NCI-H2107 treated with DMSO at 0.1 percent for 48 hours (cell line): Measurements from ENCODE around the gene PRKCE.

Experiments
- DNase-seq: peaks from one replicate; lab custom pipeline; 2025; ENCODE audit not compliant: unreplicated experiment; lab: John Stamatoyannopoulos, UW

The PRKCE gene

DNA sequence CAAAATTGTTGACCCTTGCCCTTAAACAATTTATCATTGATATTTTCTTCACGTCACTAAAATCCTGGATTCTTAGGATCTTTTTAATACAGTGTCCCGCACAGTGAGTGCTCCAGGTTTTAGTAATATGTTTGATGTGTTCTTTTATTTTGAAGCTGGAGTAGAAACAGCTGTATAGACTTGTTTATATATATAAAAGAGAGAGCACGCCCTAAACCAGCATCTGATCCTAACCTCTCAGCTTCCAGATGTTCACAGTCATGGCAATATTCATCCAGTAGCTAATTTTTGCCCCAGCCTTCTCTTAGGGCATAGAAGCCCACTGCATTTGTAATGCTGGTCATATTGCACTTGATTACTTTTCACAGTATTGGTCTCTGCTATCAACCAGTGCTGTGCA is 475.7 kb downstream of the PRKCE start:
- DNase-seq, result no peak

DNA sequence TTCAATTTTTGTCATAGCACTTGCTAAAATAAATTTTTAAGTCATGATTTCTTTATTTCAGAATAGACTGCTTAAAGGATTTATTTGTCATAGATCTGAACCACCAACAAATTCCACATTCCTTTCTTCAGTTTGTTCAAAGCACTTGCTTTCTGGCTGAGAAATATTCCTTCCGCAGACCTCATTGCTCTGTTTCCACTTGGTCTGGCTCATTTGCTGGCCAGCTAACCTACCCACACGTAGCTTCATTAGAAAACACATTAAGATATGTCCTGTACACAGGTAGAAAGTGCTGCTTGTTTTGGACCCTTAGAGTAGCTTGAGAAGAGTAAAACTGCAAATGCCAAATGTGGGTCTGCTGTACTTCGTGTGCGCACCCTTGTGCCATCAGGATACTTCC is 479.0 kb downstream of the PRKCE start:
- no peak for DNase-seq

DNA sequence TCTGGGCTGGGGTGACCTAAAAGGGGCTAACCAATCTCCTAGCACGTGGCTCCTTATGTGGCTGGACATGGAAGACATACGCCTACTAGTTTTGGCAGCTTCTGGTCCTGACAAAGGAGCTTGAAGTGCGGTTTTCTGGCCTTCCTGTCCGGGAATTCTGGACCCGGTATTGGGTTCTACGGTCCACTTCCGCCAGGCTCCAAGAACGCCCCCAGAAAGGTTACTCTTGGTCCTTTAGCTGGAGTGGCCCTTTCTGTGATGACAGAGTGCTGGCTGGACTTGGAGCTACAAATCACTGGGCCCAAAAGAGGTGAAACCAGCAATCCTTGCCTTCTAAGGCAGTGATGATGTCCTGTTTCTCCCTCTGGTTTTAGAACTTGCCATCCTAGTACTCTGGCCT is 481.5 kb downstream of the PRKCE start:
- DNase-seq, result no peak

DNA sequence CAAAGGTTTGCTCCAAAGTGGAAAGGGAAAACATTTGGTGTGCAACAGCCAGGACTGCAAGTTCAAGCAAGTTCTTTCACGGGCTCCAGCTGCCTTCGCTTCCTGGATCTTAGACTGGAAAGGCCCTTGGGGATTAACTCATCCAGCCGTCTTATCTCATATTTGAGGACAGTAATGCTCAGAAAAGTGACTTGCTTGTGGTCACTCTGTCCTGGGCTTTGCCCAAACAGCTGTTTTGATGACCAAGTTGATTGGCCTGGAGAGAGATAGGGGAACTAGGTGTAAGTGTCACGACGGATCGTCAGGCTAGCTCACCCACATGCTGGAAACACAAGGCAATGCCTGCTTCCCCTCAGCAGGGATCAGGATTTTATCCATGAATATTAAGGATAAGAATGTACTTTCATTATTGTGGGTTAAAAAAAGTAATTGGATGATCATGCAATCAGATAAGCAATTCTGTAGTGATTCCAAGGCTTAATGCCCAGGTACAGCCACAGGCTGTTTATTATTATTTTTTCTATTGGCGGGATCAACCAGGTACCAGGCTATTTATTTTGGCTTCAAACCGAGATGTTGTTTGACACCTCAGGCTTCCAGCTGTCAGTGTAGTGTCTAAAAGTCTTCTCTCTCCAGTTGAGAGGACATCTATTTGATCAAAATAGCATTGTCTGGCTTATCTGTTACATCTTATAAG is 483.2 kb downstream of the PRKCE start:
- no peak for DNase-seq

DNA sequence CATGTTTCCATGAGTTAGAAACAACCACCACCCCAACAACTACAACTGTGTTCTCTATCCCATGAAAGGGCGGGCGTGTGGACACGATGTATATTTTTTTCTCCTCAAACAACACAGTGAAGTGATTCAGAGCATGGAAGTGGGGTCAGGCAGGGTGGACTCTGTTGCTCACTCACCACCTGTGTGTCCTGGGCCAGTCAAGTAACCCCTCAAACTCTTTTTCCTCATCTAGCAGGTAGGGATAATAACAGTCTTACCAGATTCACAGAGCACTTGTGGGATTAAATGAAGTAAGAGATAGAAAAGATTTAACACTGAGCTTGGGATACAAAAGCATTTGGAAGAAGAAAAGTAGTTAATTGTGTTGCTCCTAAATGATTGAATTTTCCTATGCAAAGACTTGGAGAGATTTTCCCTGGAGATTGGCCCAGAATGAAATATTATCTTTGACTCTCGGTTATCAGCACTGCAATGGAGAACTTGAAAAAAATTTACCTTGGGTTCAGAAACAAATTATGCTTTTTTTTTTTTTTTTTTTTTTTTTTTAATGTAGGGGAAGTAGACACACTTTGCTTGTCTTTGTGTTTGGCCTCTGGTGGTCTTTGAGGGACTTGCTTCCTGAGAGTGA is 483.9 kb downstream of the PRKCE start:
- no peak for DNase-seq

GRCh38 chr2:46135958-46136357 is 484.5 kb downstream of the PRKCE start:
- DNase-seq, result no peak

- no peak for DNase-seq
Measured at GRCh38 chr2:46136481-46136880, 485.0 kb downstream of the PRKCE start.

- no peak for DNase-seq
Measured at GRCh38 chr2:46136953-46137352, 485.5 kb downstream of the PRKCE start.

DNA sequence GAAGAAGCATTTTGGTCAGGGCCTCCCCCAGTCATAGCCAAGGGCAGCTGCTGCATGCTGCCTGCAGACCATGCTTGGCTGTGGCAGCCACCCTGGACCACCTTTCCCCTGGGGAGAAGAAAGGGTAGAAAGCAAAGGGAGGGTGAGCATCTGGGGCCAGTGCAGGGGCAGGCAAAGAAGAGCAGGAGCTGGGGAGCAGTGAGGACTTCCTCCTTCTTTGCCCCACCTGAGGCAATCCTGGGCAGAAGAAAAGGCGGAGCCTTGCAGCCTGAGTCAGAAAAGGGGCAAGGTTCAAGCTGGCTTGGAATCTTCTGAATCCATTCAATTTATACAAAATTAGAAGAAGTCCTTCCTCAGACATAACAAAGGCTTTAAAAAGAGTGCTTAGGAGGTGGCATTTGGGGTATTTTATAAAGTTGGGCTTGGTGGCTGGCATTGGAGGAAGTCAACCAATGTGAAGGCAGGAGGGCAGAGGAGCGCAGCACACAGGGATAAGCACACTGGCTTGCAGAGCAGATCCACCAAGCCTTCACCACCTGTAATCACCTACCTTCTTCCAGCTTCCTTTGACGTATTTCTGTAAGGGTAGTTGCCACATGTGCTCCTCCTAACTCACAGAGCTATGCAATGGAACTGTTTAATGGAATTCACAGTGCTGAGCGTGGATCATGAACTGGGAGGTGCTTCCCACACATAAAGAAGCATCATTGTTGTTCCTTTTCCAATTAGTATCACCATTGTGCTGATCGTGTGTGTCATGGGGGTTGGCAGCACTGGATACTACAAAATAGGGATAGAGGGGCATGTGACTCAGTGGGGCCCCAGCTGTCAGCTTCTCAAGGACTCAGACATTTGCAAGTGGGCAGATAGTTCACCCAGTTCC is 491.3 kb downstream of the PRKCE start:
- DNase-seq, result no peak

DNA sequence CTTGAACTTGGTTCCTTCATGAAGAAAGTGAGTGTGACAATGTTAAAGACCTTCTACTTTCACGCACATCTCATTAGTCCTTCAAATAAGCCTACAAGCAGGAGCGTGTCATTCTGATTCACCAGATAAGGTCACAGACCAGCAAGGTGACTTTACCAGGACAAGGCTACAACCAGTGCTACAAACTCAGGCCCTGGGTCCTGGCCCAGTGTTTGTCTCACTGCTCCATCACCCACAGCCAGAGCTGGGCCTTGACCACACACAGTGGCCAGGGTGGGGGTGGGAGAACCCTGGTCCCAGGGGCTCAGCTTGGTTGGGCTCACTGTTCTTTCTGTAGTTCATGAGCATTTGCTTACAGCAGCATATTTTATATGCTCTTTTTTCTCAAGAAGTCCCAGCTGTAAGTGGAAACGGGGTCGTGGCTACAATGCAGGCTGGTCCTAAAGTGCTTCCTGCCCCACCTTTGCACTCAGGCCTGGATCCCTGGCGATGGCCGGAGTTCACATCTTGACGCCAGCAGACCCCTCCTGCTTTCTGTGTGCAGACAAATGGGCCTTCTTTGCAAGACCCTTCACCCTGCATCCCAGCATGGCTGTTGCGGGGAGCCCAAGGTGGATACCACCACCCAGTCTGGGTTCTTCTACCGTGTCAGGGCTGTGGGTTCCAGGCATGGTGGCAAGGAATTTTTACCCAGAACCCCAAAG is 492.1 kb downstream of the PRKCE start:
- DNase-seq, result no peak

DNA sequence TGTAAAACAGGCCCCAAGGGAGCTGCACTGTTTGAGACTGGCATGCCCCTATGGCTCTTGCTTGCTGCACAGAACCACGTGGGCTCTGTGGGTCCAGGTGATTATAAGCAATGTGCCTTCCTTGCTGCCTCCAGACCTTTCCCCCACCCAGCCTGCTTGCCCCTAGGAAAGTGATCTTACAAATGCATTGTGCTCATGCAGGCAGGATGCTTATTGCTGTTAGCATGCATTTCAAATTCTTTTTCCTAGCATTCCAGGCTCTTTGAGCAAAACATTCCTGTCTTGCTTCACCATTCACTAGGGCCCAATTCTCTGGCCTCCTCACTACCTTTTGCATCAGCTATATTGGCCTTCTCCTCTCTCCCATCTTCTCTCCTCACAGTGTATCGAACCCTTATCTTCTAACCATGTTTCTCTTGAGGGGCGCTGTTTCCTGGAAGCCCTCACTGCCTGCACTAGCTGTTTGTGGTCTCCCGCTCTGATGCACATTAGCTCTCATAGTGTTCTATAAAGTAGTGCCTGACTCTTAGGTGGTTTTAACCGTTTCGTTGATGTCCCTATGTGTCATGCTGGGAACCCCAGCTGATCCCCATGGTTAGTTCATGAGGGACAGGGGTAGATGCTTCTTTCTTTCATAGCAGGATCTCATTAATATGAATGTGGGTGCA is 492.8 kb downstream of the PRKCE start:
- DNase-seq, result no peak

GRCh38 chr2:46145017-46145416 is 493.5 kb downstream of the PRKCE start:
- no peak for DNase-seq

DNA sequence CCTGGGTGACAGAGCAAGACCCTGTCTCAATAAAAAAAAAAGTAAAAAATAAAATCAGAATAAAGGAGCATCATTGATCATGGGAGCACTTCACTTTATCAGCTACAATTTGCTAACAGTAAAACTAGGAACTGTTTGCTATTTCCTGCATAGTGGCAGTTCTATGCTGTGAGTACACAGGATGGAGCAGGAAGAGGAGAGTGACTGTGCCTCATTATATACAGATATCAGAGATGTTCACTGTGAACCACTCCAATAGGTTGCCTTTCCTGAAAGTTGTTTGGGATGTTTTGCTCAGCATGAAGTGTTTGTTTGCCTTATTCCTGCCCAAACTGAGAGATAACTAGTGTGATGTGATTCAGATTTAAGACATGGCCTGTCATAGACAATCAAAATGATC is 494.4 kb downstream of the PRKCE start:
- DNase-seq, result no peak

GRCh38 chr2:46146866-46147502 is 495.5 kb downstream of the PRKCE start:
- DNase-seq, result no peak

DNA sequence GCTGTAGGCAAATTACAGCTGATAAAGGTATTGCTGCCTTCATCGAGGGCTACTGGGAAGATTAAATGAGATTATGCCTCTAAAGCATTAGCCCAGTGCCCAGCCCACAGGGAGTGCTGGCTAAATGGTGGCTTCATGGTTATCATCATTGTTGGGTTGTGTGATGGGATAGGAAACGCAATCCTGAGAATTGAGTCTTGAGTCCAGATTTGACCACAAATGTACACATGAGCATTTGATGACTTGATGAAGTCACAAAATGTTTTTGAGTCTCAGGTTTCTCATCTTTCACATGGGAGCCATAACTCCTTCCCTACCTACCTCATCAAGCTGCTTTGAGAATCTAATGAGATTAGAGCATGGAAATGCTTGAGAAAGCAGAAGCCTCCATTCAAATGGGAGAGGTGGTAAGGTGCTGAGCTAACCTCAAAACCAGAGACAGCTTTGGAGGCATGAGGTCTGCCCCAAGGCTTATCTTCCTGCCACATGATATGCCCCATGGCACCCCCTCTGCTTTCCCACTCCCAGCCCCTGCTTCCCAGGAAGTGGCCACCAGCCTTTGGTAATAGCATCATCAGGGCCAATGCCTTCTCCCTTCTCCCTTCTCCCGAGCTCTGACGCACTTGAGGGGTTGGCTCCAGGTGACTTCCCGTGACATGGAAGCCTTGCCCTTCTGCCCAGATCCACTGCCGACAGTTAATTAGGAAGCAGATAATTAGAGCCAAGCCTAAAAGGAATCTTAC is 496.3 kb downstream of the PRKCE start:
- no peak for DNase-seq

- no peak for DNase-seq
Measured at GRCh38 chr2:46148369-46148736, 496.9 kb downstream of the PRKCE start.

DNA sequence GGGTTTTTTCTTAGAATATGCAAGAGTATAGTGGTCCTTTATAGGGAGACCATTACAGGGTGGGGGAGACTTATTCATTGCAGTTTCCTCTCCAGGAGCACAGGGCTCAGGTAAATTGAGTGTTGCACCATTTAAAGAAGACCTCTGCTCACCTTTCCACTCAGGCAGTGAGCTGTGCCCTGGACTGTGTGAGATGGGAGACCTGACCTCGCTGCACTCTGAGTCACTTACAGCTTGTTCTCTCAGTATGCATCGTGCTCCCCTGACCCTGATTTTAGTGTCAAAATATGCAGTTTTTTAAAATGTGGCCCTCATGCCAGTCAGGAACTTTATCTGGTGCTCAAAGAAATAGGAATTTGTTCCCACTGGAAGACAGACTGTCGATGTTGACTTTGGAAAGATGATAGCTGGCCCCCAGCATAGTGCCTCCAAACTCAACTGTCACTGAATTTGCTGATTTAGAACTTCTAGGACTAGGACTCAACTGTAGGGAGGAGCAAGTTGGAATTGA is 499.0 kb downstream of the PRKCE start:
- DNase-seq, result no peak

- no peak for DNase-seq
Measured at GRCh38 chr2:46151577-46151976, 500.1 kb downstream of the PRKCE start.

DNA sequence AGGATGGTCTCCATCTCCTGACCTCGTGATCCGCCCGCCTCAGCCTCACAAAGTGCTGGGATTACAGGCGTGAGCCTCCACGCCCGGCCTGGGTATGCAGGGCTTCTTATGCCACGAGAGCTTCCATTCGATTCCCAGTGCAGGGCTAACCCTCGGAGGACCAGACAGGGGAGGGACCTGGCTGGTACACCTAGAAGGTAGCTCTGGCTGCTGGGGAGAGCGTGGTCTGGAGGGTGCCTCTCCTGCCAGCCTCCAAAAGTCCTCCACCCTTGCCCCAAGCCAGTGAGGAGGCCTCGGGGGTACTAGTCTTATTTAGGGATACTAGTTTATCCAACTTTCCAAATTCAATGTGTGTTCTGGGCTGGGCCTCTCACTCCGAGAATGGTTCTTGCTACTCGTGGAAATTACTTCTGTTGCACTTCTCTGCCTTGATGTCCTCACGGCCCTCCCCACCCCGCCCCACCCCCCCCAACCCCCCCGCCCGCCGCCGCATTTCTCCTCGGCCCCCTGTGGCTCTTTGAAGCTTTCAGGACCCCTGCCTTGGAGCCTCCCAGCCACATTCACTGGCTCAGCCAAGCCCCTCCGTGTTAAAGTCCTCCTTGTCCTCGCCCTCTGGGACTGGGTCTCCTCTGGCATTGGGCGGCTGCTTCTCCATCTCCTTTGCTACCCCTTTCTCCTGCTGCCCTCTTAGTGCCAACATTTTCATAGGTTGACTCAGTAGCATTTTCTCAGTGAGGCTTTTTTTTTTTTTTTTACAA is 502.7 kb downstream of the PRKCE start:
- no peak for DNase-seq
